ENCODE data around the gene SARDH.

GRCh38 chr9:133718563-133719315 is 19.4 kb downstream of the SARDH start:
- TF ChIP-seq POLR2A (IDR thresholded peaks at IDR 0.05; ENCODE audit: low read depth, low read length) = no peak
- TF ChIP-seq POLR2AphosphoS5 (IDR thresholded peaks at IDR 0.05; ENCODE audit: low read depth, low read length) = no peak
